Measurements from ENCODE around the gene RBM17. TPM values are rescaled to one million over a fixed set of nuclear protein-coding genes. Genes with fewer than 3 reads are reported as not detected.
A peak's percentile ranks its signal among the peaks of the same experiment; 100 is the strongest.

RBM17 gene
- total RNA-seq, 1 experiment from 2014 or later = 129 TPM

DNA sequence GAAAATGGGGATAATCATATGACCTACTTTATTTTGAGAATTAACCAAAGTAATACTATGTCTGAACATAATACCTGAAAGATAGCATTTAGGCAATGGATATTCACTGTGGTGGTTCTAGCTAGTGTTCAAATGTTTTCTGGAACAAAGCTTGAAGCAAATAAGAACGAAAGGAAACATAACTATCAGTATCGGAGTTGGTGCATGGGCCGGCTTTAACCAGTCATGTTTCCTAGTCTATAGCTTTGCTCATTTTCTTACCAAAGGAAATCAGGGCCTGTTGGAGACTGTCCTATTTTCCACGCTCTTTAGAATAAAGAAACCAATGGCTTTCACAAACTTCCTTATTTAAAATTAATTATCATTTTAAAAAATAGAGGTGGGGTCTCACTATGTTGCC, 35.5 kb upstream of the RBM17 start:
- CTCF ChIA-PET = no interaction called here
- POLR2A ChIA-PET = no interaction called here
- Histone ChIP-seq H3K4me1 (ENCODE audit: control insufficient read depth in 1 of 2, insufficient read depth in 2 of 2, low read length in 2 of 2) (peaks cover 10 to 25% of the 10 kb centered on the region in 2 experiments; a peak in 3 of 4 replicates), H3K9me3 (ENCODE audit: control insufficient read depth in 1 of 2, insufficient read depth in 1 of 2, low read depth in 1 of 2, low read length in 2 of 2) (no peaks in the 10 kb centered on the region), H3K9ac (ENCODE audit: low read length) (no peak overlapping the region), H3K4me2 (ENCODE audit: low read length) (peak overlapping the region; percentile 48; the same call in 1 of the 2 replicates), H3K4me3 (replicated peaks in 1 of 2; ENCODE audit: low read depth in 1 of 2, low read length in 2 of 2) (no peak overlapping the region), H3K27me3 (ENCODE audit: insufficient read depth, low read length) (peaks cover 19% of the 10 kb centered on the region; the same call in 1 of the 2 replicates), H3K27ac (ENCODE audit: low read depth, low read length) (no peak overlapping the region), H4K20me1 (ENCODE audit: insufficient read depth) (no peaks in the 10 kb centered on the region), H3K79me2 (ENCODE audit: insufficient read depth, low read length) (no peaks in the 10 kb centered on the region), H2AFZ (ENCODE audit: low read depth, low read length, poor library complexity, severe bottlenecking) (no peak overlapping the region), H3K36me3 (ENCODE audit: control insufficient read depth in 1 of 2, insufficient read depth in 2 of 2, low read length in 2 of 2) (no peaks in the 10 kb centered on the region), H3K9me2 (ENCODE audit: insufficient read depth) (no peaks in the 10 kb centered on the region)
- RAD21 ChIA-PET (ENCODE audit: low non-redundant PET in 1 of 2, low total read pairs in 2 of 2, uncharacterized antibody in 2 of 2, unreplicated experiment in 2 of 2) = no interaction called here
- no TSS peak for BruUV-seq (replicated peaks)
- no peak for DNase-seq (ENCODE audit: low read depth, low spot score)
- intact Hi-C loops (cut with micrococcal nuclease) = no loop called here
- TF ChIP-seq TCF7L2 (IDR thresholded peaks at IDR 0.05; ENCODE audit: borderline replicate concordance, extremely low read depth, insufficient read depth, insufficient read length) (no peak), YY1 (IDR thresholded peaks at IDR 0.05; ENCODE audit: extremely low read depth, insufficient replicate concordance, low read depth, low read length) (no peak), POLR2A (IDR thresholded peaks at IDR 0.05; ENCODE audit: borderline replicate concordance, extremely low read depth, insufficient read depth, insufficient read length) (no peak), FOSL1 (IDR thresholded peaks at IDR 0.05; ENCODE audit: low read depth) (no peak), SRF (IDR thresholded peaks at IDR 0.05; ENCODE audit: low read depth) (no peak), ZNF274 (IDR thresholded peaks at IDR 0.05; ENCODE audit: low read depth, low read length) (no peak), RAD21 (IDR thresholded peaks at IDR 0.05; ENCODE audit: low read depth) (no peak), CEBPB (IDR thresholded peaks at IDR 0.05; ENCODE audit: low read depth) (no peak), EGR1 (IDR thresholded peaks at IDR 0.05; ENCODE audit: low read depth) (no peak)
- TF ChIP-seq, protein P1, sequence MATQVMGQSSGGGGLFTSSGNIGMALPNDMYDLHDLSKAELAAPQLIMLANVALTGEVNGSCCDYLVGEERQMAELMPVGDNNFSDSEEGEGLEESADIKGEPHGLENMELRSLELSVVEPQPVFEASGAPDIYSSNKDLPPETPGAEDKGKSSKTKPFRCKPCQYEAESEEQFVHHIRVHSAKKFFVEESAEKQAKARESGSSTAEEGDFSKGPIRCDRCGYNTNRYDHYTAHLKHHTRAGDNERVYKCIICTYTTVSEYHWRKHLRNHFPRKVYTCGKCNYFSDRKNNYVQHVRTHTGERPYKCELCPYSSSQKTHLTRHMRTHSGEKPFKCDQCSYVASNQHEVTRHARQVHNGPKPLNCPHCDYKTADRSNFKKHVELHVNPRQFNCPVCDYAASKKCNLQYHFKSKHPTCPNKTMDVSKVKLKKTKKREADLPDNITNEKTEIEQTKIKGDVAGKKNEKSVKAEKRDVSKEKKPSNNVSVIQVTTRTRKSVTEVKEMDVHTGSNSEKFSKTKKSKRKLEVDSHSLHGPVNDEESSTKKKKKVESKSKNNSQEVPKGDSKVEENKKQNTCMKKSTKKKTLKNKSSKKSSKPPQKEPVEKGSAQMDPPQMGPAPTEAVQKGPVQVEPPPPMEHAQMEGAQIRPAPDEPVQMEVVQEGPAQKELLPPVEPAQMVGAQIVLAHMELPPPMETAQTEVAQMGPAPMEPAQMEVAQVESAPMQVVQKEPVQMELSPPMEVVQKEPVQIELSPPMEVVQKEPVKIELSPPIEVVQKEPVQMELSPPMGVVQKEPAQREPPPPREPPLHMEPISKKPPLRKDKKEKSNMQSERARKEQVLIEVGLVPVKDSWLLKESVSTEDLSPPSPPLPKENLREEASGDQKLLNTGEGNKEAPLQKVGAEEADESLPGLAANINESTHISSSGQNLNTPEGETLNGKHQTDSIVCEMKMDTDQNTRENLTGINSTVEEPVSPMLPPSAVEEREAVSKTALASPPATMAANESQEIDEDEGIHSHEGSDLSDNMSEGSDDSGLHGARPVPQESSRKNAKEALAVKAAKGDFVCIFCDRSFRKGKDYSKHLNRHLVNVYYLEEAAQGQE (IDR thresholded peaks at IDR 0.05; ENCODE audit: low read depth) = no peak
- TF ChIP-seq, protein P2, sequence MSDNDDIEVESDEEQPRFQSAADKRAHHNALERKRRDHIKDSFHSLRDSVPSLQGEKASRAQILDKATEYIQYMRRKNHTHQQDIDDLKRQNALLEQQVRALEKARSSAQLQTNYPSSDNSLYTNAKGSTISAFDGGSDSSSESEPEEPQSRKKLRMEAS (IDR thresholded peaks at IDR 0.05) = no peak
- TF ChIP-seq, protein P3, sequence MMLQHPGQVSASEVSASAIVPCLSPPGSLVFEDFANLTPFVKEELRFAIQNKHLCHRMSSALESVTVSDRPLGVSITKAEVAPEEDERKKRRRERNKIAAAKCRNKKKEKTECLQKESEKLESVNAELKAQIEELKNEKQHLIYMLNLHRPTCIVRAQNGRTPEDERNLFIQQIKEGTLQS (IDR thresholded peaks at IDR 0.05) = no peak
- TF ChIP-seq, protein P4, sequence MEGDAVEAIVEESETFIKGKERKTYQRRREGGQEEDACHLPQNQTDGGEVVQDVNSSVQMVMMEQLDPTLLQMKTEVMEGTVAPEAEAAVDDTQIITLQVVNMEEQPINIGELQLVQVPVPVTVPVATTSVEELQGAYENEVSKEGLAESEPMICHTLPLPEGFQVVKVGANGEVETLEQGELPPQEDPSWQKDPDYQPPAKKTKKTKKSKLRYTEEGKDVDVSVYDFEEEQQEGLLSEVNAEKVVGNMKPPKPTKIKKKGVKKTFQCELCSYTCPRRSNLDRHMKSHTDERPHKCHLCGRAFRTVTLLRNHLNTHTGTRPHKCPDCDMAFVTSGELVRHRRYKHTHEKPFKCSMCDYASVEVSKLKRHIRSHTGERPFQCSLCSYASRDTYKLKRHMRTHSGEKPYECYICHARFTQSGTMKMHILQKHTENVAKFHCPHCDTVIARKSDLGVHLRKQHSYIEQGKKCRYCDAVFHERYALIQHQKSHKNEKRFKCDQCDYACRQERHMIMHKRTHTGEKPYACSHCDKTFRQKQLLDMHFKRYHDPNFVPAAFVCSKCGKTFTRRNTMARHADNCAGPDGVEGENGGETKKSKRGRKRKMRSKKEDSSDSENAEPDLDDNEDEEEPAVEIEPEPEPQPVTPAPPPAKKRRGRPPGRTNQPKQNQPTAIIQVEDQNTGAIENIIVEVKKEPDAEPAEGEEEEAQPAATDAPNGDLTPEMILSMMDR (IDR thresholded peaks at IDR 0.05 in 2 of 3, conservative IDR thresholded peaks at IDR 0.05 in 1 of 3; ENCODE audit: borderline replicate concordance in 1 of 3, insufficient read depth in 1 of 3, low read depth in 2 of 3, low read length in 2 of 3) = no peak
- ATAC-seq = no peak

Data from HCT116 (cell line).